Thyroid gland (tissue), 4 donors: ENCODE measurements around the gene SALL1.

Experiments used
- CTCF ChIP-seq, 6 experiments: fragments of 200-600 bp in 3 of 6; fragments of 450-650 bp in 3 of 6; sonication (generic) in 3 of 6; IDR thresholded peaks; one replicate each; pipeline ENCODE4 v1.5.1; 2016 to 2019; ENCODE audit warnings: antibody characterized with exemption in 6 of 6, mild to moderate bottlenecking in 2 of 6, inconsistent platforms in 1 of 6, moderate library complexity in 1 of 6
- POLR2A ChIP-seq, 2 donors: fragments of 450-650 bp; IDR thresholded peaks; one replicate each; pipeline ENCODE4 v1.6.1; 2017; ENCODE audit warnings: antibody characterized with exemption in 2 of 2, mild to moderate bottlenecking in 2 of 2, moderate library complexity in 1 of 2

- TF ChIP-seq POLR2A (IDR thresholded peaks at IDR 0.05) (no peak), CTCF (IDR thresholded peaks at IDR 0.05) (no peak)
Measured at GRCh38 chr16:51144203-51144602, 6.9 kb downstream of the SALL1 start.
